ENCODE results near the gene DEAF1.

DNA sequence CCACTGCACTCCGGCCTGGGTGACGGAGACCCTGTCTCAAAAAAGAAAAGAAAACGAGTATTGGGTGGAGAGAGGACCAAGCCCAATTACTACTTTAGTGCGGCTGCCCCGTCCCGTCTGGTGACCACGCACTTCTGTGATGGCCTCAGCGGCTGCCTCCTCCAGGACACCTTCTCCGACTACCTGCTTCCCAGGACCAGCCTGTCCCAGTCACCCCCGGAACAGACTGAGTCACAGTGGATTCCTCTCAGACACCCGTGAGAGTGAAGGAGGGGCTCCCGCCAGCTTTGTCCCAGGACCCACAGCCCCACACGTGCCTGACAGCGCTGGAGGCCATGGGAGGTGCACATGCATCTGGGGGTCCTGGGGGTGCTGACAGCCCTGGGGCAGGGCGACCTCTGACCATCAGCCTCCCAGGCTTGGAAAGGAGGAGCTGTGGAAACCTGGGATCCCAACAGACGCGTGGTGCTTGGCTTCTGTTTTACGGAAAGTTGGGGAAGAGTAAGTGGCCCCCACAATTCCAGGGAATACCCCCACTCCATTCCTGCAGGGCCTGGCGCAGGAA is 53.1 kb downstream of the DEAF1 start:
- no peak for TF ChIP-seq CTCF (conservative IDR thresholded peaks at IDR 0.05 in 1 of 2, IDR thresholded peaks at IDR 0.05 in 1 of 2; ENCODE audit: low read depth in 1 of 2, low read length in 2 of 2)
- no peak for TF ChIP-seq EZH2 (IDR thresholded peaks at IDR 0.05; ENCODE audit: low read length, missing control alignments)

Data from fibroblast of lung (primary cell).